Progenitor cell of endocrine pancreas (in vitro differentiated cells): Measurements from ENCODE around the gene ZFPM1. TPM values are rescaled to one million over a fixed set of nuclear protein-coding genes. Genes with fewer than 3 reads are reported as not detected.

Source experiments
- DNase-seq: peaks from one replicate; pipeline ENCODE4 v3.0.0; 2021; ENCODE audit warnings: low spot score; ENCODE audit not compliant: unreplicated experiment
- H3K27ac Mint-ChIP-seq: 2 replicates; pipeline ENCODE4 v1.8.0; 2021; ENCODE audit warnings: mild to moderate bottlenecking, moderate library complexity, mixed read lengths
- H3K27me3 Mint-ChIP-seq: 2 replicates; pipeline ENCODE4 v1.8.0; 2021; ENCODE audit warnings: mixed read lengths
- H3K36me3 Mint-ChIP-seq: 2 replicates; pipeline ENCODE4 v1.8.0; 2022; ENCODE audit warnings: mixed read lengths; ENCODE audit not compliant: insufficient read depth
- H3K4me1 Mint-ChIP-seq: 2 replicates; pipeline ENCODE4 v1.8.0; 2021; ENCODE audit warnings: low read depth, mixed read lengths
- H3K4me3 Mint-ChIP-seq: 2 replicates; pipeline ENCODE4 v1.8.0; 2021; ENCODE audit warnings: low read depth, mild to moderate bottlenecking, moderate library complexity, mixed read lengths
- H3K9me3 Mint-ChIP-seq: 2 replicates; pipeline ENCODE4 v1.8.0; 2021; ENCODE audit warnings: low read depth, mixed read lengths
- total RNA-seq: library from RNA; stranded (reverse); gene quantifications from 2 replicates; pipeline ENCODE4 v1.2.1, GENCODE V29; 2021
- TF ChIP-seq, protein P1 (sequence below): fragments of 200-600 bp; sonication (generic); IDR thresholded peaks from one replicate; pipeline ENCODE4 v1.5.0; 2021; ENCODE audit warnings: antibody characterized with exemption, mild to moderate bottlenecking; ENCODE audit not compliant: unreplicated experiment

Gene ZFPM1
- total RNA-seq, 1 donor from 2014 or later = 90.6 TPM

DNA sequence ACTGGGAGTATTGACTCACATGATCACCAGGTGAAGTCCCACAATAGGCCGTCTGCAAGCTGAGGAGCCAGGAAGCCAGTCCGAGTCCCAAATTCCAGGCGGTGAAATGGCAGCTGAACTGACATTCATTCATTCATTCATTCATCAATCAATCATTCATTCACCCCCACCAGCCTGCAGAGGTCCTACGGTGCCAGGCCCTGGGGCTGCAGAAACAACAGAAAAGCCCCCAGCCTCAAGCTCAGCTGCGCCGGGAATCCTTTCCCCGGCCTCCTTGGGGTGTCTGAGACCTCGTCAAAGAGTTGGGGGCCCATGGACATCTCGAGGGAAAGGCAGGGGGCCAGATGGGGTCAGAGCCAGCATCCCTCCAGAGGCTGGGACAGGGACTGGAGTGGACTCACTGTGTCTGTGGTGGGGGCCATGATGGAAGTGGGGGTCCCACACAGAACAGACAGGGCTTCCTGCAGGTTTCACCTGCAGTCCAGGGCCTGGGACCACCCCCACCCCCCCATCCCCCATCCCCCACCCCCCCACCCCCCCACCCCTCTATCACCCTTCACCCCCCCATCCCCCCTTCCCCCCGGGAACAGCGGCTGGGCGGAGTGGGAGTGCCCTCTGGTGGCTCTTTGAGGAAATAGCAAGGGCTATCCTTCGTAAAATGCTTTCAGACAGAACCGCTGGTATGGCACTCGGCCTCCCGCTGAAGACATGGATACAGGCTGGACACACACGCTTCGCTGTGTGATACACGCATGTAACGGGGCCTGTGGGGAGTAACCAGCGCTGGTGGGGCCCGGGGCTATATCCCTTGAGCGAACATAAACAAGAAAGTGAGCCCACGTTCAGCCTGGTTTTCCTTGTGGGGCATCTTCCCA is 108.6 kb downstream of the ZFPM1 start:
- no peaks in the 10 kb centered on the region for H3K36me3 Mint-ChIP-seq
- no peak overlapping the region for H3K27ac Mint-ChIP-seq
- no peak for DNase-seq
- peaks cover 5% of the 10 kb centered on the region for H3K4me1 Mint-ChIP-seq
- TF ChIP-seq, protein P1, sequence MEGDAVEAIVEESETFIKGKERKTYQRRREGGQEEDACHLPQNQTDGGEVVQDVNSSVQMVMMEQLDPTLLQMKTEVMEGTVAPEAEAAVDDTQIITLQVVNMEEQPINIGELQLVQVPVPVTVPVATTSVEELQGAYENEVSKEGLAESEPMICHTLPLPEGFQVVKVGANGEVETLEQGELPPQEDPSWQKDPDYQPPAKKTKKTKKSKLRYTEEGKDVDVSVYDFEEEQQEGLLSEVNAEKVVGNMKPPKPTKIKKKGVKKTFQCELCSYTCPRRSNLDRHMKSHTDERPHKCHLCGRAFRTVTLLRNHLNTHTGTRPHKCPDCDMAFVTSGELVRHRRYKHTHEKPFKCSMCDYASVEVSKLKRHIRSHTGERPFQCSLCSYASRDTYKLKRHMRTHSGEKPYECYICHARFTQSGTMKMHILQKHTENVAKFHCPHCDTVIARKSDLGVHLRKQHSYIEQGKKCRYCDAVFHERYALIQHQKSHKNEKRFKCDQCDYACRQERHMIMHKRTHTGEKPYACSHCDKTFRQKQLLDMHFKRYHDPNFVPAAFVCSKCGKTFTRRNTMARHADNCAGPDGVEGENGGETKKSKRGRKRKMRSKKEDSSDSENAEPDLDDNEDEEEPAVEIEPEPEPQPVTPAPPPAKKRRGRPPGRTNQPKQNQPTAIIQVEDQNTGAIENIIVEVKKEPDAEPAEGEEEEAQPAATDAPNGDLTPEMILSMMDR = peak; percentile 64
- H3K9me3 Mint-ChIP-seq = no peaks in the 10 kb centered on the region
- H3K27me3 Mint-ChIP-seq = peaks cover 32% of the 10 kb centered on the region
- H3K4me3 Mint-ChIP-seq = no peak overlapping the region

- no peak for DNase-seq
- no peaks in the 10 kb centered on the region for H3K36me3 Mint-ChIP-seq
- no peaks in the 10 kb centered on the region for H3K9me3 Mint-ChIP-seq
- H3K4me3 Mint-ChIP-seq = no peak overlapping the region
- TF ChIP-seq, protein P1 = no peak
- peaks cover 17% of the 10 kb centered on the region for H3K27me3 Mint-ChIP-seq
- peaks cover 4% of the 10 kb centered on the region for H3K4me1 Mint-ChIP-seq
- H3K27ac Mint-ChIP-seq = no peak overlapping the region
Measured at GRCh38 chr16:88566158-88566557, 113.1 kb downstream of the ZFPM1 start.

- Mint-ChIP-seq H3K9me3 (no peaks in the 10 kb centered on the region), H3K27me3 (peaks cover 3% of the 10 kb centered on the region), H3K27ac (peak overlapping the region; percentile 5), H3K4me1 (peaks cover 11% of the 10 kb centered on the region), H3K36me3 (peaks cover 3% of the 10 kb centered on the region), H3K4me3 (peak overlapping the region; percentile 81)
- DNase-seq = no peak
- TF ChIP-seq, protein P1 = no peak
Measured at GRCh38 chr16:88568710-88569613, 115.9 kb downstream of the ZFPM1 start.

DNA sequence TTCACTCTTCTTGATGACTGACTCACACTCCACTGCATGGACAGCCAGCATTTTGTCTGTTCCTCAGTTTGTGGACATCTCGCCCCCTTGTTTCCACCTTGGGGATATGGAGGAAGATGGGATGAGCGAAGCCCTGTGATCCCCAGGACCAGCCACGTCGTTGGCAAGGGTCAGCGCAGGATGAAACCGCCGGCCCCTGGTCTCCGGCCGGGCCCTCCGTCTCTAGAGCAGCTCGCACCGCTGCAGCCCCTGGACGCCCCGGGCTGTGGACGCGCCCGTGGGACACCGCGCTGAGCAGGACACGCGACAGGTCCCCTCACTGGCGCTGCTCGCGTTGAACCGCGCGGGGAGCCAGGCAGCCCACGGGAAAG is 116.5 kb downstream of the ZFPM1 start:
- peak overlapping the region; percentile 5 for H3K27ac Mint-ChIP-seq

More for the DNA sequence above, 116.5 kb downstream of the ZFPM1 start:
- Mint-ChIP-seq H3K27me3 (peaks cover 3% of the 10 kb centered on the region), H3K9me3 (no peaks in the 10 kb centered on the region), H3K36me3 (peaks cover 3% of the 10 kb centered on the region), H3K4me3 (peak overlapping the region; percentile 81), H3K4me1 (peaks cover 11% of the 10 kb centered on the region)
- no peak for DNase-seq
- TF ChIP-seq, protein P1 = no peak
